ENCODE results near the gene MYLIP. TPM values are rescaled to one million over a fixed set of nuclear protein-coding genes. Genes with fewer than 3 reads are reported as not detected.

Gene MYLIP
- total RNA-seq, 1 donor from 2014 or later: 13.5 TPM

DNA sequence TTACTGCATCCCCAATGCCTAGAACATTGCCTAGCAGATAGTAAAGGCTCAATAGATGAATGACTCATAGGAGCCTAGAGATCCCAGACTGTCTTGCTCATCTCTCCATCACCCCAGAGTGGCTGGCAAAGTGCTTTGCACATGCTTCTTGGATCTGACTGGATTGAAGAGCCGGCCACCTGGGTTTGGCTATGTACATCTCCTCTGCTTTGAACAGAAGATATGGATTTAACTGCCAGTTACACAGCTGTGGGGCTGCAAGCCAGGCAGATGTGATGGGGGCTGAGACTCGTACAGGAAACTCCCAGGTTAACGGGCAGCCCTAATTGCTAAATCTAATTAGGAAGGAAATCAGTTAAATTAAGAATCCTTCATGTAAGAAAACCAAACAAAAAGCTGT lies 28.6 kb downstream of the MYLIP start:
- intact Hi-C loops (cut with micrococcal nuclease): no loop called here
- Histone ChIP-seq H3K9me3 (replicated peaks) (no peaks in the 10 kb centered on the region), H3K27ac (replicated peaks) (no peak overlapping the region), H3K36me3 (no peaks in the 10 kb centered on the region), H3K27me3 (ENCODE audit: low read depth) (no peaks in the 10 kb centered on the region), H3K4me1 (peaks cover 15% of the 10 kb centered on the region), H3K4me3 (no peak overlapping the region)
- TF ChIP-seq, protein P1, sequence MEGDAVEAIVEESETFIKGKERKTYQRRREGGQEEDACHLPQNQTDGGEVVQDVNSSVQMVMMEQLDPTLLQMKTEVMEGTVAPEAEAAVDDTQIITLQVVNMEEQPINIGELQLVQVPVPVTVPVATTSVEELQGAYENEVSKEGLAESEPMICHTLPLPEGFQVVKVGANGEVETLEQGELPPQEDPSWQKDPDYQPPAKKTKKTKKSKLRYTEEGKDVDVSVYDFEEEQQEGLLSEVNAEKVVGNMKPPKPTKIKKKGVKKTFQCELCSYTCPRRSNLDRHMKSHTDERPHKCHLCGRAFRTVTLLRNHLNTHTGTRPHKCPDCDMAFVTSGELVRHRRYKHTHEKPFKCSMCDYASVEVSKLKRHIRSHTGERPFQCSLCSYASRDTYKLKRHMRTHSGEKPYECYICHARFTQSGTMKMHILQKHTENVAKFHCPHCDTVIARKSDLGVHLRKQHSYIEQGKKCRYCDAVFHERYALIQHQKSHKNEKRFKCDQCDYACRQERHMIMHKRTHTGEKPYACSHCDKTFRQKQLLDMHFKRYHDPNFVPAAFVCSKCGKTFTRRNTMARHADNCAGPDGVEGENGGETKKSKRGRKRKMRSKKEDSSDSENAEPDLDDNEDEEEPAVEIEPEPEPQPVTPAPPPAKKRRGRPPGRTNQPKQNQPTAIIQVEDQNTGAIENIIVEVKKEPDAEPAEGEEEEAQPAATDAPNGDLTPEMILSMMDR (IDR thresholded peaks at IDR 0.05; ENCODE audit: borderline replicate concordance): no peak
- DNase-seq: no peak

DNA sequence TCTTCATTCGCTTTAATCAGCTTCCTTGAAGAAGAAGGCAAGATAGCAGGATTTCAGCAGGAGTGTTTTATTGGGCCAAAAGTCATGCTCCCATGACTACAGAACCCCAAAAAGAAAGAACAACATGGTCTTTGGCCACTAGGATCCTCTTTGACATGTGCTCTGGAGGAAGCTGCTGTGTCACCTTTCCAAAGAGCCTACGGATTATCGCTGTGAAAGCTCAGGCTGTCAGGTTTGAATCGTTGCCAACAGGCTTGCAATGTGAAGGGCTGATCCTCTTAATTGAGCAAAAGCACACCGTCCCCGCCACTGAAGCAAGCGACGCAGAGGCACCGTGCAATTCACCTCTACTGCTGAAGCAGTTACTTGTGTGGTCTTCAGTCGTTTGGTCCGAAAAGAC lies 29.0 kb downstream of the MYLIP start:
- no peaks in the 10 kb centered on the region for H3K27me3 ChIP-seq (ENCODE audit: low read depth)
- H3K27ac ChIP-seq (replicated peaks): no peak overlapping the region
- DNase-seq: peak; percentile 24
- intact Hi-C loops (cut with micrococcal nuclease): no loop called here
- no peaks in the 10 kb centered on the region for H3K36me3 ChIP-seq
- H3K4me3 ChIP-seq: no peak overlapping the region
- no peaks in the 10 kb centered on the region for H3K9me3 ChIP-seq (replicated peaks)
- TF ChIP-seq, protein P1 (IDR thresholded peaks at IDR 0.05; ENCODE audit: borderline replicate concordance): no peak
- H3K4me1 ChIP-seq: peaks cover 15% of the 10 kb centered on the region

DNA sequence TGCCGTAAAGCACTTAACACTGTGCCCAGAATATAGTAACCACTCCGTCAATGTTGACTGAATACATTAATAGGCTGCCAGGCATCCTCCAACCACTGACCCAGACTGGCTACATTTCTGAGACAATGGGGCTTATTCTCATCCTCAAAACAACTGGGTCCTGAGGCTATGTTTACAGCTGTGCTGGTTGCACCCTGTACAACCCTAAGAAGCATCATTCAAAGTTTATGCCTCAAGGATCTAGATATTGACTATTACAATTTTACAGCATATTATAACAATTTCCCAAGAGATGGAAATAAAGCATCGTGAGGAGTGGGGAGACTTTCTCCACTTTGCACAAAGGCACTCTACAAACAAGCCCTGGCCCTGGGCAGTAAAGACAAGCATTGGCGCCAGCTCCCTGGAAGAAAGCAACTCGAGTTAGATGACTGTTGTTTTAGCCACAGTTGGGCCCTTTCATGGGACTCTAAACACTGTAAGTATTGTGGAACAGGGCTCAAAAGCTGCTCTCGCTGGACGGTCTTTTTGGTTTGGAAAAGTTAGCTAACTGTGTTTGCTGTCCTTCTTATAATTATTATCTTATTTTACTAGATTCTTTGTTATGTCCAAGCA lies 30.2 kb downstream of the MYLIP start:
- Histone ChIP-seq H3K36me3 (no peaks in the 10 kb centered on the region), H3K9me3 (replicated peaks) (no peaks in the 10 kb centered on the region), H3K27ac (replicated peaks) (no peak overlapping the region), H3K4me3 (no peak overlapping the region), H3K4me1 (peaks cover 15% of the 10 kb centered on the region), H3K27me3 (ENCODE audit: low read depth) (no peaks in the 10 kb centered on the region)
- intact Hi-C loops (cut with micrococcal nuclease): no loop called here
- TF ChIP-seq, protein P1 (IDR thresholded peaks at IDR 0.05; ENCODE audit: borderline replicate concordance): no peak
- no peak for DNase-seq

DNA sequence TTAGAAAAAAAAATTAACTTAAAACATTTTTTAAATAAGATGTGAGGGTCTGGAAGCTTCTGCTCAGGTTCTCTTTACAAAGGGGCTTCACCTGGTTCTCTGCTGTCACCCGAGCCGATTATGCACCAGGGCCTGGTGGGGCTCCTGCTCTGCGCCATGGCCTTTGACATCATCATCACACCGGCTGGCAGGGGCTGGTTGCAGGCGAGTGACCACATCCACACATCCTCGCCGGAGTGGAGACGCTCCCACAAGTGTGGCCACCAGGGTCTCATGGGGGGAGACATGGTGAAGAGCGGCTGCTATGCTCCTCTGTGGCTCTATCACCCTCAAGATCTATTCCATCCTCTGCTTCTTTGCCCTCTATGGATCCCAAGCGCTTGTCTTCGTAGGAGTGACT lies 31.9 kb downstream of the MYLIP start:
- Histone ChIP-seq H3K4me3 (no peak overlapping the region), H3K27me3 (ENCODE audit: low read depth) (no peaks in the 10 kb centered on the region), H3K27ac (replicated peaks) (no peak overlapping the region), H3K4me1 (peaks cover 9% of the 10 kb centered on the region), H3K9me3 (replicated peaks) (no peaks in the 10 kb centered on the region), H3K36me3 (no peaks in the 10 kb centered on the region)
- DNase-seq: no peak
- intact Hi-C loops (cut with micrococcal nuclease): no loop called here
- TF ChIP-seq, protein P1 (IDR thresholded peaks at IDR 0.05; ENCODE audit: borderline replicate concordance): no peak

DNA sequence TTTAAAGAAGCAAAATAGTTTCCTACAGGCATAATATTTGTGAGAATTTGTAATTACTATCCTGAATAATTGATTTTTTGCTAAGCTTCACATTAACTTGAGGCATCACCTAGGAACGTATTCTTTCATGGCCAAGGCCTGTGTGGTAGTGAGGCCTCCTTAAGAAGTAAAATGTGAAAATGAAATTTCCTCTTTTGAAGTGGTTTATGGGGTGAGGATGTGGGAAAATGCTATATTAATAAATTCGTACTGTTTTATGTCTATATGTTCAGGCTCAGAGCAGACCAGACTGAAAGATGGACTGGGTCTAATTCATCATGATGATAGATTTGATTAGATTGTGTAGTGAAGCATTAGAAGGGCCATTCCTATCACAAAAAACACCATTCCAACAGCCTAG lies 33.1 kb downstream of the MYLIP start:
- Histone ChIP-seq H3K9me3 (replicated peaks) (no peaks in the 10 kb centered on the region), H3K27me3 (ENCODE audit: low read depth) (no peaks in the 10 kb centered on the region), H3K36me3 (no peaks in the 10 kb centered on the region), H3K27ac (replicated peaks) (no peak overlapping the region), H3K4me1 (peaks cover 9% of the 10 kb centered on the region), H3K4me3 (no peak overlapping the region)
- intact Hi-C loops (cut with micrococcal nuclease): no loop called here
- TF ChIP-seq, protein P1 (IDR thresholded peaks at IDR 0.05; ENCODE audit: borderline replicate concordance): no peak
- DNase-seq: no peak
